ENCODE measurements around the gene MAGEC2. TPM values are rescaled to one million over a fixed set of nuclear protein-coding genes. Genes with fewer than 3 reads are reported as not detected.

The MAGEC2 gene
- total RNA-seq, 1 donor from 2014 or later = not detected

DNA sequence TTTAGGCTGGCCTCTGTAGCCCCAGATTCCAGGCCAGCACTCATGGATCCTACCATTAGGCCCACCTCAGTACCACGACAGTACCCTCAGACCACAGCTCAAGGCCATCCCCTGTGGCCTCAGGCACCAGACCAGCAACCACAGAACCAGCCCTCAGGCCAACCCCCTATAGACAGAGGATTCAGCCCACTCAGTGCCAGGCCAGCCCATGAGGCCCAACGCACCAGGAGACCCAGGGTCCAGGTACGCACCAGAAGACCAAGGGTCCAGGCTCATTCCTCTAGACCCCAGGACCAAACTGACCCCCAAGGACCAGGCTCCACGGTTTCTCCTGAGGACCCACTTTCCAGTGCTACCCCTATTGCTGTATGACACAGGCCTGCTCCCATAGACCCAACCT is 39.5 kb upstream of the MAGEC2 start:
- DNase-seq (no peak), ATAC-seq (no peak)
- Histone ChIP-seq H3K27ac (no peak overlapping the region), H3K4me1 (no peaks in the 10 kb centered on the region), H3K27me3 (no peaks in the 10 kb centered on the region), H3K9me3 (no peaks in the 10 kb centered on the region), H3K4me3 (no peak overlapping the region), H3K36me3 (no peaks in the 10 kb centered on the region)
- no peak for TF ChIP-seq CTCF (IDR thresholded peaks at IDR 0.05)
- intact Hi-C loops (cut with DNase I) = no loop called here

DNA sequence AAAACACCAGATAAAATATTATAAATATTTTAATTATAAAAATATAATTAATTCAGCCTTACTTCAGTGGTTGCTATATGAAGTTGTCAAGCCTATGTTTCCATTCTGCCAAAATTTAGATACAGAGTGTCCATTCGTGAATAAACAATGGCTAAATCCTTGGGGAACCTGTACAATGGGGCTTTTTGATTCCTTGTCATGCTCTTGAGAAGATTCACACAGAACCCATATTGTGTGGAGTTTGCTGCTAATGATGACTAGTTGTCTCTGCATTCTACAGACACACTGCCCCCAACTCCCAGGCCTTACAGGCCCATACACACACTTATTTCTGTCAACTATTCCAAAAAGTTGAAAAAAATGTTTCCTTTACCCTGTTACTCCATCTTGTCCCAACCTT is 33.4 kb upstream of the MAGEC2 start:
- no peak for TF ChIP-seq CTCF (IDR thresholded peaks at IDR 0.05)
- H3K27ac ChIP-seq = no peak overlapping the region
- intact Hi-C loops (cut with DNase I) = no loop called here
- DNase-seq = no peak
- H3K27me3 ChIP-seq = no peaks in the 10 kb centered on the region
- H3K4me3 ChIP-seq = no peak overlapping the region
- H3K36me3 ChIP-seq = no peaks in the 10 kb centered on the region
- ATAC-seq = no peak
- H3K9me3 ChIP-seq = no peaks in the 10 kb centered on the region
- H3K4me1 ChIP-seq = no peaks in the 10 kb centered on the region

DNA sequence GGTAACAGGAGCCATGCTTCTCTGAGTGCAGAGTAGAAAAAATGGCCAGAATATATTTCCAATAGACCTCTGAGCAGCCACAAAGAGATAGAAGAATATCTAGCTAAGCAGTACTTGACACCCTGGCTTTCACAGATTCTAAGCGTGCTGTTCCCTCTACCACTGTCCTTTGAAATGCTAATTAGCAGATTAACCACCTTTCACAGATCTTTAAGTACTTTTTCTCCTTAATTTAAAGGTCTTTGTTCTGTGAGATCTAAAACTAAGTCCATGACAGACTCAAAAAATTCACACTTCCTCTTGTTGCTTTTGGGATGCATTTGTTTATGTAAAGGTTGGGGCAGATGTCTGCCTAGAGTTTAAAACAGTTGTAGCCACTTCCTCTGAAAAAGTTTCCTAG is 28.3 kb upstream of the MAGEC2 start:
- no peaks in the 10 kb centered on the region for H3K36me3 ChIP-seq
- intact Hi-C loops (cut with DNase I) = no loop called here
- no peak overlapping the region for H3K4me3 ChIP-seq
- H3K9me3 ChIP-seq = no peaks in the 10 kb centered on the region
- H3K4me1 ChIP-seq = no peaks in the 10 kb centered on the region
- no peak for ATAC-seq
- TF ChIP-seq CTCF (IDR thresholded peaks at IDR 0.05) = no peak
- no peaks in the 10 kb centered on the region for H3K27me3 ChIP-seq
- no peak overlapping the region for H3K27ac ChIP-seq
- DNase-seq = no peak

DNA sequence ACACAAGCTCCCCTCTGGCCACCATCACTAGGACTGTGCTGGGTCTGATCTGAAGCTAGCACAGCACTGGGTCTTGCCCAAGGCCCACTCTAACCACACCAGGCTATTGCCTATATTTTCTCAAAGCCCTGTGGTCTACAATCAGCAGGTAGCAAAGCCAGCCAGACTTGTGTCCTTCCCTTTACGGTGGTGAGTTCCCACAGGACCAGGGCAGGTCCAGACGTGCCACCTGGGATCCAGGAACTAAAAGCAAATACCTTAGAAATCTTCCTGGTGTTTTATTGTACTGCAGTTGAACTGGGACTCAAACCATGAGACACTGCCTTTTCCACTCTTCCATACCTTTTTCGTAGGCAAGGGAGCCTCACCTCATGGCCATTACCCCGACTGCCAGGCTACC is 9.0 kb upstream of the MAGEC2 start:
- H3K4me3 ChIP-seq = no peak overlapping the region
- no peak for TF ChIP-seq CTCF (IDR thresholded peaks at IDR 0.05)
- H3K27me3 ChIP-seq = no peaks in the 10 kb centered on the region
- intact Hi-C loops (cut with DNase I) = no loop called here
- H3K27ac ChIP-seq = no peak overlapping the region
- ATAC-seq = no peak
- H3K36me3 ChIP-seq = no peaks in the 10 kb centered on the region
- no peak for DNase-seq
- no peaks in the 10 kb centered on the region for H3K4me1 ChIP-seq
- no peaks in the 10 kb centered on the region for H3K9me3 ChIP-seq

DNA sequence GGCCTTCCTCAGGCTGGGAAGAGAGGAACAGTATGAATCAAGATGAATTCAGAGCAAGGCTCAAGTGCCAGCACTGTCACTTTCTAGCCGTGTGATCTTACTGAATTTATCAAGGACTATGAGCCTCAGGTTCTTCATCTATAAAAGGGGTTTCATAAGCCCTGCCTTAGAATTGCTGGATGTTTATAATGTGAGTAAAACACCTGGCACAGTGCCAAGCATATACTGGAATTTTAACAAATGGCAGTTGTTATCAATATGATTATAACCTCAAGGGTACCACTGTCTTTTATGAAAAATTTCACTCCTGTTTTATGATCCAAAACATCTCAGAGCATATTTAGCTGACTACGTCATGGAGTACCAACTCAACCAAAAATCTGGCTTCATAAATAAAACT is 4.0 kb downstream of the MAGEC2 start:
- no peak overlapping the region for H3K4me3 ChIP-seq
- H3K27me3 ChIP-seq = no peaks in the 10 kb centered on the region
- H3K4me1 ChIP-seq = no peaks in the 10 kb centered on the region
- no peak for ATAC-seq
- no peak for DNase-seq
- intact Hi-C loops (cut with DNase I) = no loop called here
- H3K36me3 ChIP-seq = no peaks in the 10 kb centered on the region
- H3K9me3 ChIP-seq = no peaks in the 10 kb centered on the region
- no peak overlapping the region for H3K27ac ChIP-seq
- TF ChIP-seq CTCF (IDR thresholded peaks at IDR 0.05) = no peak

GRCh38 chrX:142186103-142186502 is 19.0 kb downstream of the MAGEC2 start:
- no peaks in the 10 kb centered on the region for H3K27me3 ChIP-seq
- no peak overlapping the region for H3K4me3 ChIP-seq
- H3K27ac ChIP-seq = no peak overlapping the region
- no peak for TF ChIP-seq CTCF (IDR thresholded peaks at IDR 0.05)
- no peaks in the 10 kb centered on the region for H3K4me1 ChIP-seq
- ATAC-seq (no peak), DNase-seq (no peak)
- intact Hi-C loops (cut with DNase I) = no loop called here
- H3K9me3 ChIP-seq = no peaks in the 10 kb centered on the region
- no peaks in the 10 kb centered on the region for H3K36me3 ChIP-seq

Measured in upper lobe of right lung (tissue), 1 donor.